Measurements from ENCODE around the gene MIEN1.

Gene MIEN1

DNA sequence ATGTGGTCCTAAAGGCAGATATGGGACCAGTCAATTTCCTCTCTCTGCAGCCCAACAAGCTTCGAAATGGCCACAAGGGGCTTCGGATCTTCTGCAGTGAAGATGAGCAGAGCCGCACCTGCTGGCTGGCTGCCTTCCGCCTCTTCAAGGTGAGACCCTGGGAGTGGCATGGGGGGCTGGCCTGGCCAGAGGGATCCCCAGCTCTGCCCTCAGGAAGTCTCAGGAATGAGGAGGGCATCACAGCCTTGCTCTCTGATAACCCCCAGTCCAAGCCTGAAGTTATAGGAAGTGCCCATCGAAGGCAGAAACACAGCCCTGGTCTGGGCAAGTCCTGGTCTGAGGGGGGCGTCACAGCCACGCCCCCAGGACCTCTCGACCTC is 14.5 kb upstream of the MIEN1 start:
- H3K4me2 ChIP-seq (ENCODE audit: low read length) = no peak overlapping the region
- TF ChIP-seq, protein P1, sequence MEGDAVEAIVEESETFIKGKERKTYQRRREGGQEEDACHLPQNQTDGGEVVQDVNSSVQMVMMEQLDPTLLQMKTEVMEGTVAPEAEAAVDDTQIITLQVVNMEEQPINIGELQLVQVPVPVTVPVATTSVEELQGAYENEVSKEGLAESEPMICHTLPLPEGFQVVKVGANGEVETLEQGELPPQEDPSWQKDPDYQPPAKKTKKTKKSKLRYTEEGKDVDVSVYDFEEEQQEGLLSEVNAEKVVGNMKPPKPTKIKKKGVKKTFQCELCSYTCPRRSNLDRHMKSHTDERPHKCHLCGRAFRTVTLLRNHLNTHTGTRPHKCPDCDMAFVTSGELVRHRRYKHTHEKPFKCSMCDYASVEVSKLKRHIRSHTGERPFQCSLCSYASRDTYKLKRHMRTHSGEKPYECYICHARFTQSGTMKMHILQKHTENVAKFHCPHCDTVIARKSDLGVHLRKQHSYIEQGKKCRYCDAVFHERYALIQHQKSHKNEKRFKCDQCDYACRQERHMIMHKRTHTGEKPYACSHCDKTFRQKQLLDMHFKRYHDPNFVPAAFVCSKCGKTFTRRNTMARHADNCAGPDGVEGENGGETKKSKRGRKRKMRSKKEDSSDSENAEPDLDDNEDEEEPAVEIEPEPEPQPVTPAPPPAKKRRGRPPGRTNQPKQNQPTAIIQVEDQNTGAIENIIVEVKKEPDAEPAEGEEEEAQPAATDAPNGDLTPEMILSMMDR (IDR thresholded peaks at IDR 0.05) = no peak
- H3K27me3 ChIP-seq (ENCODE audit: control insufficient read depth, insufficient read depth, low read length) = no peaks in the 10 kb centered on the region
- H3K79me2 ChIP-seq = no peaks in the 10 kb centered on the region
- H3K4me3 ChIP-seq (ENCODE audit: low read depth, low read length) = no peak overlapping the region
- H2AFZ ChIP-seq = no peak overlapping the region
- H3K9ac ChIP-seq = no peak overlapping the region
- no peak overlapping the region for H3K27ac ChIP-seq
- H3K4me1 ChIP-seq = peaks cover 4% of the 10 kb centered on the region
- no peaks in the 10 kb centered on the region for H3K9me3 ChIP-seq (ENCODE audit: control insufficient read depth, low read length)
- H3K36me3 ChIP-seq (ENCODE audit: control insufficient read depth, insufficient read depth, low read length) = no peaks in the 10 kb centered on the region

DNA sequence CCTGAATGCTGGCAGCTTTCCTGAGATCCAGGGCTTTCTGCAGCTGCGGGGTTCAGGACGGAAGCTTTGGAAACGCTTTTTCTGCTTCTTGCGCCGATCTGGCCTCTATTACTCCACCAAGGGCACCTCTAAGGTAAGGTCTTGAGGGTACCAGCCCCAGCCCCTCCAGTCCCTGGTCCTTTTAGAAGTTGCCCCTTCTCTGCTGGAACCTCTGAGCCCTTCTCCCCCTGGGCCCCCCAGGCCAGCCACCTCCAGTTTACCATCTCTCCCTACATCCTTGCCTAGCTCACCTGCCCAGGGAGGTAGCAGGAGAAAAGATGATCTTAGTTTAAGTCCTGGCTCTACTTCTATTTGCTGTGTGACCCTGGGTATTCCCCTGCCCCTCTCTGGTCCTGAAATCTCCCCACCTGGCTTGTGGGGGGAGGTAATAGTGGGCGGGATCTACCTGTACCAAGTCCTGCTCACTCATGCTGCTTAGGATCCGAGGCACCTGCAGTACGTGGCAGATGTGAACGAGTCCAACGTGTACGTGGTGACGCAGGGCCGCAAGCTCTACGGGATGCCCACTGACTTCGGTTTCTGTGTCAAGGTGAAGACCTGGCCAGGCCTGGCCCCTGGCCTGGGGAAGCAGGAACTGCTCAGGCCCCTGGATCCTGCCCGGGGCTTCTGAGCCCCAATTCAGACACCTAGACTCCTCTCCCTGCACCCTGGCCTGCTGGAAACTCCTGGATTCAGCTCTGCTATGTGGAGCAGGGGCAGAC is 13.9 kb upstream of the MIEN1 start:
- Histone ChIP-seq H3K4me1 (peaks cover 4% of the 10 kb centered on the region), H3K4me2 (ENCODE audit: low read length) (no peak overlapping the region), H3K9me3 (ENCODE audit: control insufficient read depth, low read length) (no peaks in the 10 kb centered on the region), H2AFZ (no peak overlapping the region), H3K27me3 (ENCODE audit: control insufficient read depth, insufficient read depth, low read length) (no peaks in the 10 kb centered on the region), H3K36me3 (ENCODE audit: control insufficient read depth, insufficient read depth, low read length) (no peaks in the 10 kb centered on the region), H3K9ac (no peak overlapping the region), H3K79me2 (no peaks in the 10 kb centered on the region), H3K27ac (no peak overlapping the region), H3K4me3 (ENCODE audit: low read depth, low read length) (no peak overlapping the region)
- TF ChIP-seq, protein P1 (IDR thresholded peaks at IDR 0.05) = no peak

DNA sequence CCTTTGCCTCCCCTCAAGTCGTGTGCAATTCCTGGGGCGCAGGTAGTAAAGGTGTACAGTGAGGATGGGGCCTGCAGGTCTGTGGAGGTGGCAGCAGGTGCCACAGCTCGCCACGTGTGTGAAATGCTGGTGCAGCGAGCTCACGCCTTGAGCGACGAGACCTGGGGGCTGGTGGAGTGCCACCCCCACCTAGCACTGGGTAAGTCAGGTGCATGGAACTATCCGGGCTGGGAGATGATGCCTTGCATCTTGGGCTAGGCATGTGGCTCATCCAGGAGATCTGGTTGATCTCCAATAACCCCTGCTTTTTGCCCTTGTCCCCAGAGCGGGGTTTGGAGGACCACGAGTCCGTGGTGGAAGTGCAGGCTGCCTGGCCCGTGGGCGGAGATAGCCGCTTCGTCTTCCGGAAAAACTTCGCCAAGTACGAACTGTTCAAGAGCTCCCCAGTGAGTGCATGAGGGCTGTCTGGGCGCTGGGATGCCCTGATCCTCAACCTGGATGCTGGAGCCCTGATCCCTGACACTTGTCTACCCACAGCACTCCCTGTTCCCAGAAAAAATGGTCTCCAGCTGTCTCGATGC is 12.6 kb upstream of the MIEN1 start:
- H3K4me3 ChIP-seq (ENCODE audit: low read depth, low read length) = no peak overlapping the region
- no peak overlapping the region for H3K4me2 ChIP-seq (ENCODE audit: low read length)
- peaks cover 4% of the 10 kb centered on the region for H3K4me1 ChIP-seq
- H3K36me3 ChIP-seq (ENCODE audit: control insufficient read depth, insufficient read depth, low read length) = no peaks in the 10 kb centered on the region
- no peaks in the 10 kb centered on the region for H3K27me3 ChIP-seq (ENCODE audit: control insufficient read depth, insufficient read depth, low read length)
- TF ChIP-seq, protein P1 (IDR thresholded peaks at IDR 0.05) = no peak
- no peaks in the 10 kb centered on the region for H3K79me2 ChIP-seq
- no peaks in the 10 kb centered on the region for H3K9me3 ChIP-seq (ENCODE audit: control insufficient read depth, low read length)
- no peak overlapping the region for H2AFZ ChIP-seq
- H3K27ac ChIP-seq = no peak overlapping the region
- no peak overlapping the region for H3K9ac ChIP-seq

DNA sequence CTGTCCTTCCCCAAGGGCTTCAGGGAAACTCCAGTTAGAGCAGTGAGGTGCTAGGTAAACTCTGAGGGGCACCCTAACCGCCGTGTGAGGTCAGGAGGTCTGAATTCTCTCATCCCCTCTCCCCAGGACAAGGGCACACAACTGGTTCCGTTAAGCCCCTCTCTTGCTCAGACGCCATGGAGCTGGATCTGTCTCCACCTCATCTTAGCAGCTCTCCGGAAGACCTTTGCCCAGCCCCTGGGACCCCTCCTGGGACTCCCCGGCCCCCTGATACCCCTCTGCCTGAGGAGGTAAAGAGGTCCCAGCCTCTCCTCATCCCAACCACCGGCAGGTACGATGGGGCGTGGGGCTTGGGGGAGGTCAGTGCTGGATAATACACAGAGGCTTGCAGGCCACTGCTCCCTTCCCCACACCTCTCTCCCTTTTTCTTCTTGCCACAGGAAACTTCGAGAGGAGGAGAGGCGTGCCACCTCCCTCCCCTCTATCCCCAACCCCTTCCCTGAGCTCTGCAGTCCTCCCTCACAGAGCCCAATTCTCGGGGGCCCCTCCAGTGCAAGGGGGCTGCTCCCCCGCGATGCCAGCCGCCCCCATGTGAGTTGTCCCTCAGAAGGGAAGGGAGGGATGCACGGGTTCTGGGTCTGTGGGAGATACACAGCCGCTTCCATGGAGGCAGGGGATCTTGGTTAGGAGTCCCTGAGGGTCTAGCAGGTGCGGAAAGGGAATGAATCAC is 12.0 kb upstream of the MIEN1 start:
- TF ChIP-seq, protein P1 (IDR thresholded peaks at IDR 0.05) = no peak
- no peak overlapping the region for H3K4me3 ChIP-seq (ENCODE audit: low read depth, low read length)
- H3K27ac ChIP-seq = no peak overlapping the region
- no peak overlapping the region for H3K9ac ChIP-seq
- H3K27me3 ChIP-seq (ENCODE audit: control insufficient read depth, insufficient read depth, low read length) = no peaks in the 10 kb centered on the region
- peaks cover 4% of the 10 kb centered on the region for H3K4me1 ChIP-seq
- no peak overlapping the region for H3K4me2 ChIP-seq (ENCODE audit: low read length)
- no peaks in the 10 kb centered on the region for H3K36me3 ChIP-seq (ENCODE audit: control insufficient read depth, insufficient read depth, low read length)
- H2AFZ ChIP-seq = no peak overlapping the region
- H3K79me2 ChIP-seq = no peaks in the 10 kb centered on the region
- no peaks in the 10 kb centered on the region for H3K9me3 ChIP-seq (ENCODE audit: control insufficient read depth, low read length)
